HG02852 (cell line): Measurements from ENCODE around the gene NAA16.
"Not testable (repeated sequence)": the region's sequence is repeated elsewhere in the genome, so short reads cannot be mapped to it uniquely, and the experiment has no call there.

ENCODE experiments used
- ATAC-seq: cut with Tn5 transposase; IDR thresholded peaks from one replicate; pipeline ENCODE4 v1.9.1; 2021; ENCODE audit warnings: mild to moderate bottlenecking, moderate library complexity; ENCODE audit not compliant: unreplicated experiment

The NAA16 gene

GRCh38 chr13:41352935-41353840, 42.1 kb downstream of the NAA16 start:
- ATAC-seq = no peak

- no peak for ATAC-seq
Measured at GRCh38 chr13:41354416-41354815, 43.3 kb downstream of the NAA16 start.

- not testable (repeated sequence) for ATAC-seq
Measured at GRCh38 chr13:41356385-41356648, 45.2 kb downstream of the NAA16 start.

GRCh38 chr13:41356786-41357185, 45.7 kb downstream of the NAA16 start:
- ATAC-seq = no peak

GRCh38 chr13:41361491-41361890, 50.4 kb downstream of the NAA16 start:
- ATAC-seq = no peak

GRCh38 chr13:41364043-41364442, 53.0 kb downstream of the NAA16 start:
- no peak for ATAC-seq

- ATAC-seq = no peak
Measured at GRCh38 chr13:41365631-41366030, 54.6 kb downstream of the NAA16 start.

GRCh38 chr13:41370736-41371135, 59.7 kb downstream of the NAA16 start:
- ATAC-seq = no peak

GRCh38 chr13:41377446-41377845, 66.4 kb downstream of the NAA16 start:
- no peak for ATAC-seq

GRCh38 chr13:41382431-41382830, 71.4 kb downstream of the NAA16 start:
- no peak for ATAC-seq

GRCh38 chr13:41383386-41383785, 72.3 kb downstream of the NAA16 start:
- ATAC-seq = no peak

- no peak for ATAC-seq
Measured at GRCh38 chr13:41384749-41385503, 73.9 kb downstream of the NAA16 start.

GRCh38 chr13:41386211-41386610, 75.1 kb downstream of the NAA16 start:
- no peak for ATAC-seq

- no peak for ATAC-seq
Measured at GRCh38 chr13:41387576-41387975, 76.5 kb downstream of the NAA16 start.

GRCh38 chr13:41388143-41388881, 77.2 kb downstream of the NAA16 start:
- no peak for ATAC-seq

- ATAC-seq = no peak
Measured at GRCh38 chr13:41389580-41389979, 78.5 kb downstream of the NAA16 start.

- no peak for ATAC-seq
Measured at GRCh38 chr13:41394166-41394565, 83.1 kb downstream of the NAA16 start.

- ATAC-seq = no peak
Measured at GRCh38 chr13:41398494-41399170, 87.6 kb downstream of the NAA16 start.

- ATAC-seq = no peak
Measured at GRCh38 chr13:41401366-41401765, 90.3 kb downstream of the NAA16 start.

GRCh38 chr13:41402691-41403511, 91.8 kb downstream of the NAA16 start:
- ATAC-seq = no peak
